Breast epithelium (tissue), 3 donors: ENCODE measurements around the gene FLVCR1.

ENCODE experiments used
- CTCF ChIP-seq, 3 donors: fragments of 450-650 bp; IDR thresholded peaks; one replicate each; pipeline ENCODE4 v1.5.1; 2016 to 2017; ENCODE audit warnings: antibody characterized with exemption in 3 of 3, mild to moderate bottlenecking in 3 of 3, moderate library complexity in 3 of 3
- POLR2A ChIP-seq: fragments of 450-650 bp; IDR thresholded peaks from one replicate; pipeline ENCODE4 v1.6.1; 2016; ENCODE audit warnings: antibody characterized with exemption, mild to moderate bottlenecking, moderate library complexity
- POLR2AphosphoS5 ChIP-seq, 3 donors: sonication (generic); formaldehyde crosslinking; IDR thresholded peaks; one replicate each; pipeline ENCODE4 v1.6.1; 2017; ENCODE audit warnings: antibody characterized with exemption in 3 of 3

GRCh38 chr1:212942679-212943392 is 84.8 kb downstream of the FLVCR1 start:
- no peak for TF ChIP-seq POLR2A
- TF ChIP-seq CTCF (IDR thresholded peaks at IDR 0.05) = no peak
- TF ChIP-seq POLR2AphosphoS5 (IDR thresholded peaks at IDR 0.05) = no peak
